ENCODE results near the gene C1orf87.

The C1orf87 gene

DNA sequence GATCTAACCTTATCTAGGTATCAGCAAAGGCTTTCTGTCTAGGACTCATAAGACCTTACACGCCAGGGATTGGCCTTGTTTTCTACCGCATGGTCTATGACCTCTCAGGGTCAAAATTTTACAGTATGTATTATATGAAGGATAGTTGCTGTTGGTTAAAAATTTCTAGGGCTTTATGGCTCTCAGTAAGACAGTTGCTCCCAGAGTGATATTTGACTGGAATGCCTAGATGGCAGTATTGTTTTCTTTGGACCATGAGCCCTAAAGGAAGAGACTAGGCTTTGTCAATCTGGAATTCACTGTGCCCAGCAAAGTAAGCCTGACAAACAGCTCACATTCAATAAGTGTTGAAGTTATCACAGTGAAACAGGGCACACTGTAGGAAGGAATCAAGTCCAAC, 37.6 kb downstream of the C1orf87 start:
- Histone ChIP-seq H3K36me3 (ENCODE audit: control insufficient read depth, insufficient read depth, low read length) (no peaks in the 10 kb centered on the region), H3K27ac (ENCODE audit: low read length) (no peak overlapping the region), H3K4me1 (ENCODE audit: control insufficient read depth, insufficient read depth, low read length) (no peaks in the 10 kb centered on the region), H3K9me3 (ENCODE audit: control insufficient read depth, insufficient read depth, low read length) (no peaks in the 10 kb centered on the region), H3K27me3 (ENCODE audit: control insufficient read depth, insufficient read depth, low read length) (no peaks in the 10 kb centered on the region), H3K4me3 (ENCODE audit: low read length) (no peak overlapping the region)
- no peak for DNase-seq (ENCODE audit: low read depth, low spot score)
- no CpG with 5 or more reads among the region's 2 CpGs for WGBS (ENCODE audit: insufficient coverage, insufficient read length)

DNA sequence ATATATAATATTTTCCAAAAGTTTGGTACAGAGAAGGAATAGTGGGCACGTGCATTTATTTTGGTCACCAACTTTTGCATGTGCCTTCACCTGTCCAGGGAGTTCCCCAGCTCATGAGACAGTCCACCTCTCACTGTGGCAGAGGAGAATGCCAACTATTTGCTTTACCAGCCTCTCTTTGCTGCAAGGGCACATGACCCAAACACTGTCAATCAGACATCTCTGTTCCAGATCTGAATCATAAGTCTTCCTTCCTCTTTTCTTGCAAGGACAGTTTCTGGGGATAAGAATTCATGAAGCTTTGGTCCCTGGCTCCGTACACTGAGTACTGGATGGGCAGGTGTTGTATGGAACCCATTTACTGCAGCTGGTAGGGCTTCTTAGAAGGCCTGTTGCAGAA, 38.6 kb downstream of the C1orf87 start:
- no CpG with 5 or more reads among the region's 2 CpGs for WGBS (ENCODE audit: insufficient coverage, insufficient read length)
- Histone ChIP-seq H3K27ac (ENCODE audit: low read length) (no peak overlapping the region), H3K9me3 (ENCODE audit: control insufficient read depth, insufficient read depth, low read length) (no peaks in the 10 kb centered on the region)

DNA sequence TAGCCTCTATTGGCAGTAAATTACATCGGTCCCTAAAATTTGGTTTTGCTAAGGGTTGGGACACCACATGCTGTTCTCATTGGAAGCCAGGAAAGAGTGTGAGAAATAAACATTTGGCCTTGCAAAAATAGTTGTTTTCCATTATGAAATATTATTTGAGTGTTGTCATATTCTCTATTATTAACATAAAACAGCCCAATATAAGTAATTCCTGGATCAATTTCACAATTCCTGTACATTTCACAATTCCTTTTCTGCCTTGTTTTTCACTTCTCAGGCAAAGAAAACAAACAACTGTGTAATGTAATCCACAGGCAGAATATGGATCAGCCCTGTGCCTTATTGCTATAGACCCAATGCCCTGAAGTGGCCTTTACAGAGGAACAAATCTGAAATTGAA, 40.5 kb downstream of the C1orf87 start:
- no peaks in the 10 kb centered on the region for H3K27me3 ChIP-seq (ENCODE audit: control insufficient read depth, insufficient read depth, low read length)
- H3K27ac ChIP-seq (ENCODE audit: low read length): no peak overlapping the region
- no peak overlapping the region for H3K4me3 ChIP-seq (ENCODE audit: low read length)
- no peaks in the 10 kb centered on the region for H3K4me1 ChIP-seq (ENCODE audit: control insufficient read depth, insufficient read depth, low read length)
- no peaks in the 10 kb centered on the region for H3K36me3 ChIP-seq (ENCODE audit: control insufficient read depth, insufficient read depth, low read length)
- DNase-seq (ENCODE audit: low read depth, low spot score): no peak
- no peaks in the 10 kb centered on the region for H3K9me3 ChIP-seq (ENCODE audit: control insufficient read depth, insufficient read depth, low read length)
- no CpG with 5 or more reads among the region's 1 CpG for WGBS (ENCODE audit: insufficient coverage, insufficient read length)

More for the DNA sequence above, 38.6 kb downstream of the C1orf87 start:
- Histone ChIP-seq H3K27me3 (ENCODE audit: control insufficient read depth, insufficient read depth, low read length) (no peaks in the 10 kb centered on the region), H3K36me3 (ENCODE audit: control insufficient read depth, insufficient read depth, low read length) (no peaks in the 10 kb centered on the region), H3K4me1 (ENCODE audit: control insufficient read depth, insufficient read depth, low read length) (no peaks in the 10 kb centered on the region), H3K4me3 (ENCODE audit: low read length) (no peak overlapping the region)
- no peak for DNase-seq (ENCODE audit: low read depth, low spot score)

DNA sequence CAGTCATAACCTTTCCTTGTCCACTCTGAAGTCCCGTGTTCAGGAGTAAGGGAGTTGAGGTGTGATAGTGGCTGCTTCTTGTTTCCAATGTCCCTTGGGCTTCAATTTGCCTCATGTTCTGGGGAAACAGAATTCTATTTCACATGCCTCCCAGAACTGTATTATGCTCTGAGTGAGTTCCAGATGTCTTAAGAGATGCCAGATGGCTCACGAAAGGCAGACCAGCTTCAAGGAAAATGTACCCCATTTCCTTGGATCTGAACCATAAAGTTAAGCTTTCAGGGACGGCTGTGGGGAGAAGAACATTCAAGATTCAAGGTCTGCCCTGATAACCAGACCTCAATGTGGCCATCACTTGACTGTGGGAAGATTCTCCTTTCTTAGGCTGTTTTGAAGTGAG, 42.4 kb downstream of the C1orf87 start:
- Histone ChIP-seq H3K27ac (ENCODE audit: low read length) (no peak overlapping the region), H3K4me1 (ENCODE audit: control insufficient read depth, insufficient read depth, low read length) (no peaks in the 10 kb centered on the region), H3K9me3 (ENCODE audit: control insufficient read depth, insufficient read depth, low read length) (no peaks in the 10 kb centered on the region), H3K4me3 (ENCODE audit: low read length) (no peak overlapping the region), H3K36me3 (ENCODE audit: control insufficient read depth, insufficient read depth, low read length) (no peaks in the 10 kb centered on the region), H3K27me3 (ENCODE audit: control insufficient read depth, insufficient read depth, low read length) (no peaks in the 10 kb centered on the region)
- no CpG with 5 or more reads among the region's 3 CpGs for WGBS (ENCODE audit: insufficient coverage, insufficient read length)
- no peak for DNase-seq (ENCODE audit: low read depth, low spot score)

DNA sequence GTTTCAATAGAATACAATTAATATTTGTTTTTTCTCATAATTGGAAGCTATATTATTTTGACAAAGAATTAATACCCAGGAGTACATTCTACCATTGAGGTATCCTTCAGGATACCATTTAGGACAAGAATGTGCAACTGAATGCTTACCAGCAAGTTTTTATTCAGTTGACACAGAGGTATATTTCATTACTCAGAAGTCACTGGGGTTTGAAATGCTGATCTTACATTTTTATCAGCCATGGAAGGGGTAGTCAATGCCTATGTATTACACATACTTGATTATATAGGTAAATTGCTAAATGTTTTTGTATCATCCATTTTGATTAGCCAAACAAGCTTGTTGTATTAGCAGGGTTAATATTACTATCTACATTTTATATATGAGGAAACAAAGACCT, 48.0 kb downstream of the C1orf87 start:
- Histone ChIP-seq H3K27ac (ENCODE audit: low read length) (no peak overlapping the region), H3K9me3 (ENCODE audit: control insufficient read depth, insufficient read depth, low read length) (no peaks in the 10 kb centered on the region; the same call in 1 of the 2 replicates), H3K4me3 (ENCODE audit: low read length) (no peak overlapping the region), H3K4me1 (ENCODE audit: control insufficient read depth, insufficient read depth, low read length) (no peaks in the 10 kb centered on the region), H3K36me3 (ENCODE audit: control insufficient read depth, insufficient read depth, low read length) (no peaks in the 10 kb centered on the region), H3K27me3 (ENCODE audit: control insufficient read depth, insufficient read depth, low read length) (no peaks in the 10 kb centered on the region)
- DNase-seq (ENCODE audit: low read depth, low spot score): no peak

DNA sequence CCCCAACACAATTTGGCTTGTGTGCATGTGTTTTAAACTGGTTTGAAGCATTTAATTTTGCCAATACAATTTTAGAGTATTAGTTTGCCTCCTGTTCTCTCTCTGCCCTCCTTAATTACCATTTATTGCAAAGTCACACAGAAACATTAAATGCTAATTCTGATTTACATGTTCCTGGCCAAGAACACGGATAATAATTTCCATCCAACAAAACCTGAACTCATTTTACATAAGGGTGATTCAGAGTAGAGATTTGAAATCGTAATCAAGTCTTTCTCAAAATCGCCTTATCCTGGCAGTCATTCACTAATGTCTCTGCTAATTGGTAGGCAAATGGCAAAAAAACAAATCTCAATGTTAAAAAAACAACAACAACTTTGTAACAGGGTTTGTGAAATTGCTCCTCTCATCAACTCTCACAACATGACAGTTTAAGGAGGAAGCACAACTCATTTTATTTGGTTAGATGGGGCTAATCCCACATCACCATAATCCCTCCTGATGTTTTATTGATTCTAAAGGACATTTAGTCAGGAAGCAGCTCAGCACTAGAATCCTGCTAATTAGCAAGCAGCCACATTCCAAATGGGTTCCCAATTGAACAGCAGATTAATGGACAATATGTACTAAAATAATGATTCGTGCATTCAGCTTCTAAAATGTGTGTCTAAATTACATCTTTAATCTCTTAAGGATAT, 55.9 kb downstream of the C1orf87 start:
- no CpG with 5 or more reads among the region's 4 CpGs for WGBS (ENCODE audit: insufficient coverage, insufficient read length)
- DNase-seq (ENCODE audit: low read depth, low spot score): no peak
- no peak overlapping the region for H3K4me3 ChIP-seq (ENCODE audit: low read length)
- no peaks in the 10 kb centered on the region; the same call in 1 of the 2 replicates for H3K9me3 ChIP-seq (ENCODE audit: control insufficient read depth, insufficient read depth, low read length)
- no peaks in the 10 kb centered on the region for H3K27me3 ChIP-seq (ENCODE audit: control insufficient read depth, insufficient read depth, low read length)
- no peaks in the 10 kb centered on the region for H3K36me3 ChIP-seq (ENCODE audit: control insufficient read depth, insufficient read depth, low read length)
- H3K27ac ChIP-seq (ENCODE audit: low read length): no peak overlapping the region
- H3K4me1 ChIP-seq (ENCODE audit: control insufficient read depth, insufficient read depth, low read length): no peaks in the 10 kb centered on the region

DNA sequence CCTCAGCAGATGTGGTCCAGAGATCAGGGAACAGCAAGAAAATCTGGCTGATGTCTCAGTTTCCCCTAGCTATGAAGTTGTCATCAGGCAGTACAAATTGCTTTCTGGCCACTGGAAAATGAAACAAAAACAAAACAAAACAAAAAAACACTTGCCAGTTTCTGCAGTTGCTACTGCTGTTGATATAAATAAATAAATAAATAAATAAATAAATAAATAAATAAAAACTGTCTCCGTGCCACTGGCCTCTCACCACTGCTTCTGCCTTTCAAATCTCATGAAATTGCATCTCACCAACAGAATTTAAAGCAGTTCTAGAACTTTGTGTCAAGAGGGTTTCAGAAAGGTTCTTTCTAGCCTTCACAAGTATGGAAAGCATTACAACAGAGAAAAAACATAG, 62.9 kb downstream of the C1orf87 start:
- Histone ChIP-seq H3K27me3 (ENCODE audit: control insufficient read depth, insufficient read depth, low read length) (no peaks in the 10 kb centered on the region), H3K4me1 (ENCODE audit: control insufficient read depth, insufficient read depth, low read length) (no peaks in the 10 kb centered on the region), H3K9me3 (ENCODE audit: control insufficient read depth, insufficient read depth, low read length) (no peaks in the 10 kb centered on the region), H3K36me3 (ENCODE audit: control insufficient read depth, insufficient read depth, low read length) (no peaks in the 10 kb centered on the region), H3K27ac (ENCODE audit: low read length) (no peak overlapping the region), H3K4me3 (ENCODE audit: low read length) (no peak overlapping the region)
- DNase-seq (ENCODE audit: low read depth, low spot score): no peak
- no CpG with 5 or more reads among the region's 1 CpG for WGBS (ENCODE audit: insufficient coverage, insufficient read length)

DNA sequence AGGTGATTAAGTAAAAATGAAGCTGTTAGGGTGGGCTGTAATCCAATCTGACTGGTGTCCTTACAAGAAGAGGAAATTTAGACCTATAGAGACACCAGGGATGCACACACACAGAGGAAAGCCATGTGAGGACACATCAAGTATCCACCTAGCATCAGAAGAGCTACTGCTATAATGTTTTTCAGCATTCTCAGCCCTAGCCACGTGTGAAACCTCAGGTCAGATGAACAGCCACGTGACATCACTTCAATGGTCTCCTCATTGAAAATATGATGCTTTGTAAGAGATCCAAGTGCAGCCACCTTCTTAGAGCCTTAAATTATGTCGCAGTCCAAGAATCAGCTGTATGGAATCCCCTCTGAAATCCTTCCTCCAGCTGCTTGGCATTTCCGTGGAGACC, 65.1 kb downstream of the C1orf87 start:
- no peaks in the 10 kb centered on the region for H3K9me3 ChIP-seq (ENCODE audit: control insufficient read depth, insufficient read depth, low read length)
- no peaks in the 10 kb centered on the region for H3K36me3 ChIP-seq (ENCODE audit: control insufficient read depth, insufficient read depth, low read length)
- WGBS (ENCODE audit: insufficient coverage, insufficient read length): no CpG with 5 or more reads among the region's 4 CpGs
- H3K27ac ChIP-seq (ENCODE audit: low read length): no peak overlapping the region
- no peak for DNase-seq (ENCODE audit: low read depth, low spot score)
- no peaks in the 10 kb centered on the region for H3K27me3 ChIP-seq (ENCODE audit: control insufficient read depth, insufficient read depth, low read length)
- H3K4me1 ChIP-seq (ENCODE audit: control insufficient read depth, insufficient read depth, low read length): no peaks in the 10 kb centered on the region
- no peak overlapping the region for H3K4me3 ChIP-seq (ENCODE audit: low read length)

DNA sequence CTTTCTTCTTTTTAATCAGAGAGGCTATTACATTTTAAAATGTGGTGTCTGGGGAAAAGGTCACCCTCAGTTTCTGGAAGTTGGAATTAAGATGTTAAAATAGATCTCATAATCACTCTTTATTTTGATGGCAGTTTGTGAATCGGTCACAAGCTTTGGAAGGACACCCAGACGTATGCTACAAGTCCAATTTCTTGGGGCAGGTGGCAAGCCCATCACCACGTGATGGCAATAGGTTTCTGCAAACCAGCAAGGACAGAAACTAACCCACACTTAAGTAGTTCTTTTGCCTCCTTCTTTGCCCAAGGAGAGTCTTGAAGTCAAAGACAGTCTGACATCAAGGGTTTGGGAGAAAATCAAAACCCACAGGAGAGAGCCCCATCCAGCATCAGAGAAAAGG, 72.9 kb downstream of the C1orf87 start:
- no peak overlapping the region for H3K4me3 ChIP-seq (ENCODE audit: low read length)
- H3K36me3 ChIP-seq (ENCODE audit: control insufficient read depth, insufficient read depth, low read length): no peaks in the 10 kb centered on the region
- H3K4me1 ChIP-seq (ENCODE audit: control insufficient read depth, insufficient read depth, low read length): no peaks in the 10 kb centered on the region; the same call in 1 of the 2 replicates
- no peaks in the 10 kb centered on the region for H3K9me3 ChIP-seq (ENCODE audit: control insufficient read depth, insufficient read depth, low read length)
- no peak overlapping the region for H3K27ac ChIP-seq (ENCODE audit: low read length)
- DNase-seq (ENCODE audit: low read depth, low spot score): no peak
- no peaks in the 10 kb centered on the region for H3K27me3 ChIP-seq (ENCODE audit: control insufficient read depth, insufficient read depth, low read length)
- no CpG with 5 or more reads among the region's 3 CpGs for WGBS (ENCODE audit: insufficient coverage, insufficient read length)

DNA sequence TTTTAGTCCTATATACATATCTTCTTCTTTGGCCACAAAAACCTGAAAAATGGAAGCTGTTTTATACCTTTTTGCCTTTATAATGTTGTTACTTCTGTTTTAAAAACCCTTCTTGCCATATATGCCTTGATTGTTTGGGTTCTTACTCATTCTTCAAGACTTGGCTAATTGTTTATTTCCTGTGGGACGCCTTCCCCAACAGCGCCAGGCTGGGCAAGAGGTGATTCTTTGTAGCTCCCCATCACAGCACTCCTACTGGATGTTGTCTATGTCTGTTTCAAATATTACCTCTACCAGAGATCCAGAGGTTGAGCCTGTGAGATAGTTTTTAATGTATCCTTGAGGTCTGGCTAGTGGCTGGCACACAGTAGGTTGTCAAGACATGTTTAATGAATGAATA, 73.8 kb downstream of the C1orf87 start:
- Histone ChIP-seq H3K27me3 (ENCODE audit: control insufficient read depth, insufficient read depth, low read length) (no peaks in the 10 kb centered on the region), H3K4me3 (ENCODE audit: low read length) (no peak overlapping the region), H3K36me3 (ENCODE audit: control insufficient read depth, insufficient read depth, low read length) (no peaks in the 10 kb centered on the region), H3K27ac (ENCODE audit: low read length) (no peak overlapping the region), H3K4me1 (ENCODE audit: control insufficient read depth, insufficient read depth, low read length) (no peaks in the 10 kb centered on the region; the same call in 1 of the 2 replicates), H3K9me3 (ENCODE audit: control insufficient read depth, insufficient read depth, low read length) (no peaks in the 10 kb centered on the region)
- WGBS (ENCODE audit: insufficient coverage, insufficient read length): no CpG with 5 or more reads among the region's 2 CpGs
- no peak for DNase-seq (ENCODE audit: low read depth, low spot score)

DNA sequence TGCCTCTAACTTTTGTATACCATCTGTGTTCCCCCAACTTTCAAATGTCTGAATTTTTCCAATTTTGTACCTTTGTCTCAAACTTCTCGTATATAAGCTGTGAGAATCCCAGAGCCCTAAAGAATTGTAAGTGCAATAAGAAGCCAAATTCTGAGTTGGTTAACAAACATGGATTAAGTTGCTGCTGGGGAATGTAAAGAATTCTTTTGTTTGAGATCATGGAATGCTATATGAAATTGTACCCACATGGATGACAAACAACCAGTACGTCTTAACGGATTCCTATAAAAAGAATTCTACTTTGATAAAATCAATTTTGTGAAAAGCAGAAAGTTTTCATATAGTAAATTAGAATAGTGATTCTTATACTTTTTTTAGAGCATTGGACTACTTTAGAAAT, 74.6 kb downstream of the C1orf87 start:
- no CpG with 5 or more reads among the region's 3 CpGs for WGBS (ENCODE audit: insufficient coverage, insufficient read length)
- Histone ChIP-seq H3K4me3 (ENCODE audit: low read length) (no peak overlapping the region), H3K27ac (ENCODE audit: low read length) (no peak overlapping the region)

More for the DNA sequence above, 74.6 kb downstream of the C1orf87 start:
- Histone ChIP-seq H3K27me3 (ENCODE audit: control insufficient read depth, insufficient read depth, low read length) (no peaks in the 10 kb centered on the region), H3K36me3 (ENCODE audit: control insufficient read depth, insufficient read depth, low read length) (no peaks in the 10 kb centered on the region), H3K4me1 (ENCODE audit: control insufficient read depth, insufficient read depth, low read length) (no peaks in the 10 kb centered on the region; the same call in 1 of the 2 replicates), H3K9me3 (ENCODE audit: control insufficient read depth, insufficient read depth, low read length) (no peaks in the 10 kb centered on the region)
- DNase-seq (ENCODE audit: low read depth, low spot score): no peak
